BLaER1 (cell line): Measurements from ENCODE around the gene CYP2R1.
"Not testable (repeated sequence)": the region's sequence is repeated elsewhere in the genome, so short reads cannot be mapped to it uniquely, and the experiment has no call there.

ENCODE experiments used
- H3K27ac ChIP-seq: shearing (Covaris generic); formaldehyde crosslinking; 2 replicates; pipeline ENCODE4 v1.8.1; 2022
- H3K27me3 ChIP-seq: shearing (Covaris generic); formaldehyde crosslinking; 2 replicates; pipeline ENCODE4 v1.8.1; 2022
- H3K36me3 ChIP-seq: shearing (Covaris generic); formaldehyde crosslinking; 2 replicates; pipeline ENCODE4 v1.8.1; 2022
- H3K4me1 ChIP-seq: shearing (Covaris generic); formaldehyde crosslinking; 2 replicates; pipeline ENCODE4 v1.8.1; 2022
- H3K4me2 ChIP-seq: shearing (Covaris generic); formaldehyde crosslinking; 2 replicates; pipeline ENCODE4 v1.8.1; 2022
- H3K4me3 ChIP-seq: shearing (Covaris generic); formaldehyde crosslinking; 2 replicates; pipeline ENCODE4 v1.8.1; 2022
- H3K9ac ChIP-seq: shearing (Covaris generic); formaldehyde crosslinking; 2 replicates; pipeline ENCODE4 v1.8.1; 2022
- H3K9me3 ChIP-seq: shearing (Covaris generic); formaldehyde crosslinking; 2 replicates; pipeline ENCODE4 v1.8.1; 2022
- H4K20me1 ChIP-seq: shearing (Covaris generic); formaldehyde crosslinking; 2 replicates; pipeline ENCODE4 v1.8.1; 2022
- Cebpa-rat ChIP-seq: shearing (Covaris generic); IDR thresholded peaks from 2 replicates; pipeline ENCODE4 v1.8.1; 2022

The CYP2R1 gene

GRCh38 chr11:14873632-14874031 is 18.4 kb downstream of the CYP2R1 start:
- no peak overlapping the region for H3K9ac ChIP-seq
- no peak overlapping the region for H3K4me2 ChIP-seq
- H3K36me3 ChIP-seq = peaks cover 28% of the 10 kb centered on the region
- H3K4me3 ChIP-seq = no peak overlapping the region
- no peaks in the 10 kb centered on the region for H3K27me3 ChIP-seq
- no peaks in the 10 kb centered on the region for H4K20me1 ChIP-seq
- no peak overlapping the region for H3K27ac ChIP-seq
- H3K4me1 ChIP-seq = no peaks in the 10 kb centered on the region
- H3K9me3 ChIP-seq = no peaks in the 10 kb centered on the region
- no peak for TF ChIP-seq Cebpa-rat

GRCh38 chr11:14872032-14872431 is 20.0 kb downstream of the CYP2R1 start:
- Histone ChIP-seq H3K27ac (no peak overlapping the region), H3K4me2 (no peak overlapping the region), H3K27me3 (no peaks in the 10 kb centered on the region), H3K4me3 (no peak overlapping the region), H3K36me3 (peaks cover 13% of the 10 kb centered on the region), H3K9me3 (no peaks in the 10 kb centered on the region), H3K4me1 (no peaks in the 10 kb centered on the region), H4K20me1 (no peaks in the 10 kb centered on the region), H3K9ac (no peak overlapping the region)
- no peak for TF ChIP-seq Cebpa-rat

- peaks cover 16% of the 10 kb centered on the region for H3K36me3 ChIP-seq
- not testable (repeated sequence) for H3K27ac ChIP-seq, H3K27me3 ChIP-seq, H3K4me3 ChIP-seq, H3K9ac ChIP-seq, H3K4me2 ChIP-seq, H4K20me1 ChIP-seq, H3K9me3 ChIP-seq, H3K4me1 ChIP-seq
Measured at GRCh38 chr11:14863775-14864174, 28.3 kb downstream of the CYP2R1 start.

- Histone ChIP-seq H3K4me2 (no peak overlapping the region), H4K20me1 (no peaks in the 10 kb centered on the region), H3K4me3 (no peak overlapping the region), H3K9me3 (no peaks in the 10 kb centered on the region), H3K27me3 (no peaks in the 10 kb centered on the region), H3K27ac (no peak overlapping the region), H3K9ac (no peak overlapping the region), H3K36me3 (peaks cover 16% of the 10 kb centered on the region), H3K4me1 (no peaks in the 10 kb centered on the region)
- no peak for TF ChIP-seq Cebpa-rat
Measured at GRCh38 chr11:14861680-14862079, 30.4 kb downstream of the CYP2R1 start.

GRCh38 chr11:14860511-14860910 is 31.5 kb downstream of the CYP2R1 start:
- H3K4me3 ChIP-seq = no peak overlapping the region
- H4K20me1 ChIP-seq = no peaks in the 10 kb centered on the region
- no peaks in the 10 kb centered on the region for H3K27me3 ChIP-seq
- no peak for TF ChIP-seq Cebpa-rat
- H3K9ac ChIP-seq = no peak overlapping the region
- H3K4me2 ChIP-seq = no peak overlapping the region
- H3K36me3 ChIP-seq = peaks cover 16% of the 10 kb centered on the region
- no peak overlapping the region for H3K27ac ChIP-seq
- no peaks in the 10 kb centered on the region for H3K4me1 ChIP-seq
- no peaks in the 10 kb centered on the region for H3K9me3 ChIP-seq

GRCh38 chr11:14858404-14858803 is 33.6 kb downstream of the CYP2R1 start:
- Histone ChIP-seq H3K27ac (no peak overlapping the region), H3K4me2 (no peak overlapping the region)

GRCh38 chr11:14857621-14858020 is 34.4 kb downstream of the CYP2R1 start:
- no peaks in the 10 kb centered on the region for H4K20me1 ChIP-seq
- no peak overlapping the region for H3K27ac ChIP-seq
- H3K4me1 ChIP-seq = no peaks in the 10 kb centered on the region
- no peak overlapping the region for H3K9ac ChIP-seq
- peaks cover 6% of the 10 kb centered on the region; the same call in 1 of the 2 replicates for H3K36me3 ChIP-seq
- H3K4me2 ChIP-seq = no peak overlapping the region
- no peak for TF ChIP-seq Cebpa-rat
- H3K27me3 ChIP-seq = no peaks in the 10 kb centered on the region
- H3K4me3 ChIP-seq = no peak overlapping the region
- H3K9me3 ChIP-seq = no peaks in the 10 kb centered on the region

More at GRCh38 chr11:14858404-14858803, 33.6 kb downstream of the CYP2R1 start:
- Histone ChIP-seq H3K4me3 (no peak overlapping the region), H3K9ac (no peak overlapping the region), H3K4me1 (no peaks in the 10 kb centered on the region), H3K36me3 (peaks cover 8% of the 10 kb centered on the region), H4K20me1 (no peaks in the 10 kb centered on the region), H3K9me3 (no peaks in the 10 kb centered on the region), H3K27me3 (no peaks in the 10 kb centered on the region)
- no peak for TF ChIP-seq Cebpa-rat

GRCh38 chr11:14855890-14856289 is 36.1 kb downstream of the CYP2R1 start:
- no peaks in the 10 kb centered on the region for H4K20me1 ChIP-seq
- H3K36me3 ChIP-seq = no peaks in the 10 kb centered on the region
- H3K4me1 ChIP-seq = no peaks in the 10 kb centered on the region
- no peak overlapping the region for H3K4me2 ChIP-seq
- no peak overlapping the region for H3K4me3 ChIP-seq
- H3K27me3 ChIP-seq = no peaks in the 10 kb centered on the region
- H3K27ac ChIP-seq = no peak overlapping the region
- no peak overlapping the region for H3K9ac ChIP-seq
- TF ChIP-seq Cebpa-rat = no peak
- no peaks in the 10 kb centered on the region for H3K9me3 ChIP-seq

- Histone ChIP-seq H3K9me3 (no peaks in the 10 kb centered on the region), H3K4me2 (no peak overlapping the region), H3K4me3 (no peak overlapping the region), H3K27me3 (no peaks in the 10 kb centered on the region), H3K9ac (no peak overlapping the region), H3K36me3 (no peaks in the 10 kb centered on the region), H3K4me1 (no peaks in the 10 kb centered on the region), H4K20me1 (no peaks in the 10 kb centered on the region), H3K27ac (no peak overlapping the region)
- no peak for TF ChIP-seq Cebpa-rat
Measured at GRCh38 chr11:14854057-14854456, 38.0 kb downstream of the CYP2R1 start.

GRCh38 chr11:14852571-14853177 is 39.4 kb downstream of the CYP2R1 start:
- no peaks in the 10 kb centered on the region for H3K27me3 ChIP-seq
- no peaks in the 10 kb centered on the region for H3K4me1 ChIP-seq
- no peak overlapping the region for H3K9ac ChIP-seq
- no peak overlapping the region for H3K4me3 ChIP-seq
- no peaks in the 10 kb centered on the region for H4K20me1 ChIP-seq
- no peak overlapping the region for H3K27ac ChIP-seq
- H3K36me3 ChIP-seq = no peaks in the 10 kb centered on the region
- H3K9me3 ChIP-seq = no peaks in the 10 kb centered on the region
- TF ChIP-seq Cebpa-rat = no peak
- H3K4me2 ChIP-seq = no peak overlapping the region

- Histone ChIP-seq H3K4me3 (no peak overlapping the region), H3K4me1 (no peaks in the 10 kb centered on the region), H3K36me3 (no peaks in the 10 kb centered on the region), H3K9ac (no peak overlapping the region), H3K9me3 (0 out of 2 replicates have a peak, but pooled peaks cover 3% of the 10 kb centered on the region), H3K27ac (no peak overlapping the region), H3K27me3 (no peaks in the 10 kb centered on the region), H3K4me2 (no peak overlapping the region), H4K20me1 (no peaks in the 10 kb centered on the region)
- TF ChIP-seq Cebpa-rat = no peak
Measured at GRCh38 chr11:14842002-14842401, 50.0 kb downstream of the CYP2R1 start.
